Measurements from ENCODE around the gene NFAM1. TPM values are rescaled to one million over a fixed set of nuclear protein-coding genes. Genes with fewer than 3 reads are reported as not detected.

Gene NFAM1
- total and polyA plus RNA-seq, 8 donors: 0.74 to 28.0 (median 0.95) TPM

DNA sequence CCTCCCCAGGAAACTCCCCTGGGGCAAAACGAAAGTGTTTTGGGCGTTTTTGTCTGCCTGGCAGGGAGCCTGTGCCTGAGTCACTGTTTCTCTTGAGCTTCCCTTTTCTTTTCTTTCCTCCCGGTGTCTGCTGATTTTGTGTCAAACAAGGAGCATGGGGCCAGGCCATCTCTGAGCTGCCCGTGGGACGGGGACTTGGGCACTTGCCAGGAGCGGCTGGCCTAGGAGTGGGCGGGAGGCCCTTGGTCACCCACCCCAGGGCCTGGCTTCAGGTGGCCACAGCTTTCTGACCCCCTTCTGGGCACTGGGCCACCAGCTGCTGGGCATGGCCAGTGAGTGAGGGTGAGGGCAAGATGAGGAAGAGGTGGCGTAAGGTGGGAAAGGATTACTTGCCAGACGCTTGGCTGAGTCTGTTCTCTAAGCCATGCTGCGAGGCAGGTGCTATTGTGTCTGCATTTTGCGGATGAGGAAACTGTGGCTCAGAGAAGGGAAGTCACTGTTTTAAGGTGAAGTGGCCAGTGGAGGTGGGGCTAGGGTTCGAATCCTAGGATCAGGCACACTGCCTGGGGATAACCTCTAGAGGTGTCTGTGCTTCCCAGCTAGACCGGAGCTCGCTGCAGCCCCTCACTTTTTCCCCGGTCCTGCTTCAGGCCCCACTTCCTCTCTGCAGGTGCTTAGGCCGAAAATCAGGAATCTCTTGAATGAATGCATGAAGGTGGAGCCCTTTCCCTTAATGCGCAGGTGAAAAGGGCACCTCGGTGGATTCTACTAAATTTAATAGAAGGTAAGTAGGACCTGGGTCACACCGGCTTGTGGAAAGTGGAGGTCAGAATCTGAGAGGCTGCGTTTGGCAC, 7.8 kb upstream of the NFAM1 start:
- TF ChIP-seq, protein P1, sequence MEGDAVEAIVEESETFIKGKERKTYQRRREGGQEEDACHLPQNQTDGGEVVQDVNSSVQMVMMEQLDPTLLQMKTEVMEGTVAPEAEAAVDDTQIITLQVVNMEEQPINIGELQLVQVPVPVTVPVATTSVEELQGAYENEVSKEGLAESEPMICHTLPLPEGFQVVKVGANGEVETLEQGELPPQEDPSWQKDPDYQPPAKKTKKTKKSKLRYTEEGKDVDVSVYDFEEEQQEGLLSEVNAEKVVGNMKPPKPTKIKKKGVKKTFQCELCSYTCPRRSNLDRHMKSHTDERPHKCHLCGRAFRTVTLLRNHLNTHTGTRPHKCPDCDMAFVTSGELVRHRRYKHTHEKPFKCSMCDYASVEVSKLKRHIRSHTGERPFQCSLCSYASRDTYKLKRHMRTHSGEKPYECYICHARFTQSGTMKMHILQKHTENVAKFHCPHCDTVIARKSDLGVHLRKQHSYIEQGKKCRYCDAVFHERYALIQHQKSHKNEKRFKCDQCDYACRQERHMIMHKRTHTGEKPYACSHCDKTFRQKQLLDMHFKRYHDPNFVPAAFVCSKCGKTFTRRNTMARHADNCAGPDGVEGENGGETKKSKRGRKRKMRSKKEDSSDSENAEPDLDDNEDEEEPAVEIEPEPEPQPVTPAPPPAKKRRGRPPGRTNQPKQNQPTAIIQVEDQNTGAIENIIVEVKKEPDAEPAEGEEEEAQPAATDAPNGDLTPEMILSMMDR (IDR thresholded peaks at IDR 0.05): no peak
- peak overlapping the region; percentile 46 to 82 for H3K27ac ChIP-seq
- no peaks in the 10 kb centered on the region for H3K27me3 ChIP-seq
- ATAC-seq: peak; percentile 2
- intact Hi-C loops (cut with DNase I): loop anchor here in 1 of 2 donors (5.0 kb wide), 1 partner anchor 273 kb away; no protein-coding TSS in a partner anchor
- peaks cover 16 to 82% of the 10 kb centered on the region in 2 donors for H3K4me1 ChIP-seq
- H3K9me3 ChIP-seq: no peaks in the 10 kb centered on the region
- no peak overlapping the region for H3K4me3 ChIP-seq
- no peaks in the 10 kb centered on the region for H3K36me3 ChIP-seq
- DNase-seq: peak in 2 of 4 donors; percentile 76 to 89

DNA sequence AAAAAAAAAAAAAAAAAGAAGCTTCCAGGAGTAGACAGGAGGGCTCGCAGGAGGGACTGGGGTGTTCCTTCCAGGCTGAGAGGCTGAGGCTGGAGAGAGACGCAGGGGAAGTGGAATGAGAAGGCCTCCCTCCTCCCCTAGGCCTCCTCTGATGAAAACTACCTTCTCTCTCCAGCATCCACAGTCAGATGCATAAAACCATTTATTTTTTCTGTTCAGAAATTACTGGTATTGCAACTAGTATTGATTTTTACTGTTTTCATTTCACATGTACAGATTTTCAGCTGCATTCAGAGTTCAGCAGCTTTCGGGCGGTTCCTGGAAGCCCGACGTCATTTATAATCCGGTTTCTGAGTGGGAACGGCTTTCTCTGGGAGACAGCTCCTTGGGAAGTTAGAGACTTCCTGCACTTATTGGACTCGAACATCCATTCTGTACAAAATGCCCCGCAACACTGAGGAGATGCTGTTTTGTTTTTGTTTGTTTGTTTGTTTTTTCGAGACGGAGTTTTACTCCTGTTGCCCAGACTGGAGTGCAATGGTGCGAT, 6.9 kb upstream of the NFAM1 start:
- Histone ChIP-seq H3K27ac (peak overlapping the region; percentile 46 to 82), H3K27me3 (no peaks in the 10 kb centered on the region), H3K9me3 (no peaks in the 10 kb centered on the region), H3K36me3 (no peaks in the 10 kb centered on the region), H3K4me3 (no peak overlapping the region), H3K4me1 (peaks cover 16 to 80% of the 10 kb centered on the region in 2 donors)
- ATAC-seq (no peak), DNase-seq (no peak)
- intact Hi-C loops (cut with DNase I): loop anchor here in 1 of 2 donors (5.0 kb wide), 1 partner anchor 272 kb away; no protein-coding TSS in a partner anchor
- TF ChIP-seq, protein P1 (IDR thresholded peaks at IDR 0.05): no peak

DNA sequence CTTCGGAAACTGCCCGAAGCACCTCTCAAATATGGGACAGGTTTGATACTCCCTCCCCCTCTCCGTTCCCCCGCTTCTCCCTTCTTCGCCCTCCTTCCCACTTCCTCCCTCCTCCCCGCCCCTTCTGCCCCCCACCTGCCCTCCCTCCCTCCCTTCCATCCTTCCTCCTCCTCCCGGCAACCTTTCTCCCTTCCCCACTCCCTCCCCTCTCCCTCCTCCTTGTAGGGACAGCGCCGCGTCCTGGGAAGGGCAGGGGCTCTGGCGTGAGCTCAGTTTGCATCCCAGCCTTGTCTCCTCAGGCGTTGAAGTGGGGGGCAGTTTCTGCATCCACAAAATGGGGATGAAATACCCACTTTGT, 6.1 kb upstream of the NFAM1 start:
- Histone ChIP-seq H3K4me1 (peaks cover 16 to 74% of the 10 kb centered on the region in 2 donors), H3K9me3 (no peaks in the 10 kb centered on the region), H3K36me3 (no peaks in the 10 kb centered on the region), H3K4me3 (peak overlapping the region in 1 of 2 donors; percentile 47), H3K27ac (peak overlapping the region in 1 of 2 donors; percentile 82), H3K27me3 (no peaks in the 10 kb centered on the region)
- ATAC-seq: no peak
- TF ChIP-seq, protein P1 (IDR thresholded peaks at IDR 0.05): no peak
- intact Hi-C loops (cut with DNase I): loop anchor here in 1 of 2 donors (5.0 kb wide), 1 partner anchor 271 kb away; no protein-coding TSS in a partner anchor
- DNase-seq: no peak

DNA sequence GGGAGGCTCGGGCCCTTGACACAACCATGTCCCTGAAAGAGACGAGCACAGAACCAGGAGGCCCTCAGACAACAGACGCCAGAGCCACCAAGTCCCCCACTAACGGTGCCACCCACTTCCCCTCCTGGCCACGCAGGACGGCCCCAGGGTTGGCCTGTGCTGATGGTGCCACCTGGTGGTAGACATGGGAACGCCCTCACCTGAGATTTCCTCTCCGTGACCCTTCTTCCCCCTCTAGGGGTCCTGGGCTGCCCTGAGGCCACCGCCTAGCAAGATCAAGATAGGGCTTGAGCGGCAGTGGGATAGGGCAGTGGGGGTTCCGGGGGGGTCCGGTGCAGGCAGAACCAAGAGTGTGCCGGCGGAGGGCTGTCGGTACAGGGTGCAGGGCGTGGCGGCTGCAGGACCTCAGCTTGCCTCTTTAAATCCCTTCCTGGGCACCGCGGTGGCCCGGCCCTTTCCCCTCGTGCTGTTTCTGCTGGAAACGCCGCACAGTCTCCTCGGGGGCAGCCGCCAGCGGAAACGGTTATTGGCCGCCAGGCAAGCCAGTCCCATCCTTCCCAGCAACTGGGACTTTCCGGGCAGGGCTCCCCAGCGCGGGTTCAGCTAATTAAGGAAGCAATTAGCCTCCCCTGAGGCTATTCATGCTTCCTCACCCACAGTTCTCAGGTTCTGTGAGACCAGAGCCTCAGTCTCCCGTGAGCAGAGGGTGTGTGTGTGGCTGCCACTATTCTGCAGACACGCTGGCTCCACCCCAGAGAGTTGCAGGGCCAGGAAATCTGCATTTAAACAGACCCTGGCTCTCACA, 5.5 kb upstream of the NFAM1 start:
- intact Hi-C loops (cut with DNase I): loop anchor here in 1 of 2 donors (5.0 kb wide), 1 partner anchor 270 kb away; no protein-coding TSS in a partner anchor
- Histone ChIP-seq H3K9me3 (no peaks in the 10 kb centered on the region), H3K36me3 (no peaks in the 10 kb centered on the region), H3K4me3 (peak overlapping the region; percentile 42 to 47), H3K27me3 (peaks cover 0 to 3% of the 10 kb centered on the region in 2 donors), H3K27ac (peak overlapping the region in 1 of 2 donors; percentile 76), H3K4me1 (peaks cover 16 to 79% of the 10 kb centered on the region in 2 donors)
- ATAC-seq (peak; percentile 92), DNase-seq (peak; percentile 60 to 94 (median 76))
- TF ChIP-seq, protein P1 (IDR thresholded peaks at IDR 0.05): peak; percentile 94 to 98
